Right cardiac atrium (tissue), 5 donors: ENCODE data around the gene PPP2R5C. TPM values are rescaled to one million over a fixed set of nuclear protein-coding genes. Genes with fewer than 3 reads are reported as not detected.

Source experiments
- ATAC-seq, 2 donors: fragments of 200-7000 bp; cut with Tn5 transposase; one replicate each; pipeline versions ENCODE4 v1.8.0 to v1.9.1; 2020; ENCODE audit warnings: moderate library complexity in 2 of 2, mild to moderate bottlenecking in 1 of 2
- DNase-seq, 3 donors: peaks; one replicate each; pipeline ENCODE4 v3.0.0-alpha.2; 2020
- H3K27ac ChIP-seq: one replicate; pipeline ENCODE4 v1.5.1; 2013; ENCODE audit warnings: mild to moderate bottlenecking, low read length, control low read depth, moderate library complexity
- H3K27me3 ChIP-seq: one replicate; pipeline ENCODE4 v1.6.1; 2013; ENCODE audit not compliant: control insufficient read depth, insufficient read depth
- H3K4me1 ChIP-seq: one replicate; pipeline ENCODE4 v1.6.1; 2013; ENCODE audit warnings: low read length; ENCODE audit not compliant: control insufficient read depth, insufficient read depth
- H3K4me3 ChIP-seq: one replicate; pipeline ENCODE4 v1.5.1; 2013; ENCODE audit warnings: low read length, control low read depth
- H3K9me3 ChIP-seq: one replicate; pipeline ENCODE4 v1.6.1; 2013; ENCODE audit warnings: low read length; ENCODE audit not compliant: control insufficient read depth
- WGBS: extraction: QIAGEN DNeasy Blood & Tissue Kit; methylation state at CpG from one replicate; pipeline ENCODE4 v1.1.7; 2013; 5-methylcytosine and 5-hydroxymethylcytosine counted together
- intact Hi-C, 4 donors: fragments of 100-400 bp; cut with DNase I; formaldehyde crosslinking; loops; one replicate each; pipeline versions ENCODE4 v1.11.0 to v1.14.0; 2022 to 2023
- polyA plus RNA-seq: library from polyadenylated mRNA; stranded (reverse); fragments of 200-250 nt; gene quantifications from one replicate; pipeline ENCODE4 v1.2.3, GENCODE V29; 2013
- total RNA-seq, 4 donors: library from RNA; stranded (reverse); fragmentation: NEBNext Ultra II Directional; extraction: Animal tissue kit (Norgen Biotek cat#: 25700); gene quantifications; one replicate each; pipeline ENCODE4 v1.2.1, GENCODE V29; 2021
- donor health status: healthy with polysubstance abuse.
- donor health status: DM: no; HTN: yes; CAD: no.
- donor health status: DM: no; HTN: no; CAD: no.
- donor health status: DM: no; HTN: yes; CAD: no; lungs with severe emphysema.
- donor health status: DM: yes; HTN: yes; CAD: no.

The PPP2R5C gene
- total and polyA plus RNA-seq, 5 donors: 100.0 to 158 (median 144) TPM

DNA sequence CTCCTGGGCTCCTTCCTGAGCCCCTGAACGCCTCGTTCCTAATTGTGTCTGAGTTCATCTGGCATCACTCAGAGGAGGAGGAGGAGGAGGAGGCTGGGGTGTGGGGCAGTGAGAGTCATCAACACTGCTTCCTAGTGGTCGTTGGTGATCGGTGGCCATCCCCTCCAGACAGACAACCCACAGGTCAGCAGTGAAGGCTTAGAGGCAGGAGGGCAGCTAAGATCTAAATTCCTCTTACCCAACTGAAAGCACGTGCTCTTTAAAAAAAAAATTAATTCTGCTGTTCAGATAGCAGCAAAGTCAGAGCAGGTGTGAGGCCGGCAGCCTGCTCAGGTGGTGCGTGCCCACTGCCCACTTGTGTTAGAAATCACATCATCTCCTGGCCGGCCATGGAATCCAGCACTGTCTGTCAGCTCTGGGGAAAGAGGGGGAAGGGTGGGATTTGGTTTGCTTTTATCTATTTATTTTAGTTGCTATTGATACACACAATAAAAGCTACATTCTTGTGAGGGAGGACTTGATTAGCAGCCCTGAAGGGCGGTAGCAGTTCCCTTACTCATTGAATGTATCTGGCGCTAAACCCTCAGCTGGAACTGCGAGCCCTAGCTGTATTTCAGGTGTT is 46.6 kb downstream of the PPP2R5C start:
- no peak for ATAC-seq
- Histone ChIP-seq H3K9me3 (no peaks in the 10 kb centered on the region), H3K4me3 (no peak overlapping the region), H3K27me3 (no peaks in the 10 kb centered on the region), H3K4me1 (peaks cover 8% of the 10 kb centered on the region), H3K27ac (no peak overlapping the region)
- intact Hi-C loops: no loop called here
- 46% methylated on average over 11 of the region's 11 CpGs for WGBS
- no peak for DNase-seq

DNA sequence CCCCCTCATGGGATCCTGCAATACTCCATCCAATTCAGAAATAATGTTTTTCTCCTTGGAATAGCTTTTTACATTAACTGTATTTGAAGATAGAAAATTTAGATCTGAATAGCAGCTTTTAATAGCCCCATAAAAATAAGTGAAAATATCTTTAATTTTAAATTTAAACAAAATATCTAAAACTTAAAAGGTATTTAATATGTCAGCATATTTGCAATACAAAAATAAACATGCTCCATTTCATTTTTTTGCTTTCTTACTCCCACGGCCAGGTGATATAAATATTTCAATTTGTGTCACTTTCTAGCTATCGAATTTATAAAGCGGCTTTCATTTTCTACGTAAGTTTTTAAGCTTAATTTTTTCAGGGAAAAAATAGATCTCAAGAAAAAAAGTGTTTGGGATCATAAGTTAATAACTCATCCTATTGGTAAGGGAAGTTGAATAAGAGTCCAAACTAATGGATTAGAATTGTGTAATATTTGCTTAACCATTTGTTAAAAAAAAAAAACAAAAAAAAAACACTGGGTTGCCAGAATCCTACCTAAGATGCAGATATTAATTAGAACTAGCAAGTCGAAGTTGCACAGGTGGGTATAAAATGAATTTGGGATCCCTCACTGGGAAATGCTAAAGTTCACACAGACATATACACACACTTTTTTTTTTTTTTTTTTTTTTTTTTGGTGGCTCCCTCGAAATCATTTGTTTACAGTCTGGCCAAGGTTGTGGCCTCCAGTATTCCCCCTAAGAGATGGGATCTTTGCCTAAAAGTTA is 47.6 kb downstream of the PPP2R5C start:
- ATAC-seq (no peak), DNase-seq (no peak)
- Histone ChIP-seq H3K27ac (peak overlapping the region; percentile 100), H3K9me3 (no peaks in the 10 kb centered on the region), H3K4me1 (peaks cover 11% of the 10 kb centered on the region), H3K27me3 (no peaks in the 10 kb centered on the region), H3K4me3 (peak overlapping the region; percentile 99)
- intact Hi-C loops: no loop called here
- WGBS: 50% methylated on average over 6 of the region's 6 CpGs

DNA sequence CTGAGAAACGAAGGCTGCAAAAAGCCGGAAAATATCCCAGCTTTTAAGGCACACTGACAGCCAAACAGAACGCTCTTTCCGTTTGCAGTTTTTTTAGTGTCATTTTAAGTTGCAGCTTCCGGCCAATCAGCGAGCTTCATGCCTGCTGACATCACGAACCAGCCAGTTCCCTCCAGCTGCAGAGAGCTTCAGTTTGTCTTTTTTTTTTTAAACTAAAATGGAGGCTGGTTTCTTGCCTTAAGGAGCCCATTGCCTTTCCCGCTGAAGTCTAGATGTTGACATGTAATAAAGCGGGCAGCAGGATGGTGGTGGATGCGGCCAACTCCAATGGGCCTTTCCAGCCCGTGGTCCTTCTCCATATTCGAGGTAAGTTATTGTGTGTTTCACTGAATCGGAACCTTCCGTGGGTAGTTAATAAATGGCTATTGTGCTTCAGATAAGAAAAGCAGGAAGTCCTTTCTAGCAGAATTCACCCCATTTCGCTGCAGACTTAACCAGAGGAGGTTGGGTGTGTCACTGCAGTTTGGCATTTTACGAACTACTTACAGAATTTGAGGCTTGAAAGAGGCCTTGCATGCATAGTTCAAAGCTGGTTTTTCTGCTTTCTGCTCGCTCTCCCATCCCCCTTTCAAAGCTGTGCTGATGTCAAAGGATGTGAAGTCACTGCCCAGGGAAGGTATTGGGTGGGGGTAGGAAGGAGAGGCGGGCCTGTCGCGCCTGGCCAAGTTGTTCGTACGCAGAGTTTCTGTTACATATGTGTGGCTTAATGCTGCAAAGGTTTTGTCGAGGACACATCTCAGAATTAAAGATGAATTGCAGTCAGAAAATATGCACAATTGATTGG is 48.4 kb downstream of the PPP2R5C start:
- DNase-seq (peak; percentile 84 to 92 (median 90)), ATAC-seq (peak; percentile 95 to 97)
- H3K4me3 ChIP-seq: peak overlapping the region; percentile 99
- H3K9me3 ChIP-seq: no peaks in the 10 kb centered on the region
- peaks cover 14% of the 10 kb centered on the region for H3K4me1 ChIP-seq
- WGBS: under 1% methylated on average over 23 of the region's 23 CpGs
- intact Hi-C loops: no loop called here
- H3K27me3 ChIP-seq: no peaks in the 10 kb centered on the region
- H3K27ac ChIP-seq: peak overlapping the region; percentile 100

DNA sequence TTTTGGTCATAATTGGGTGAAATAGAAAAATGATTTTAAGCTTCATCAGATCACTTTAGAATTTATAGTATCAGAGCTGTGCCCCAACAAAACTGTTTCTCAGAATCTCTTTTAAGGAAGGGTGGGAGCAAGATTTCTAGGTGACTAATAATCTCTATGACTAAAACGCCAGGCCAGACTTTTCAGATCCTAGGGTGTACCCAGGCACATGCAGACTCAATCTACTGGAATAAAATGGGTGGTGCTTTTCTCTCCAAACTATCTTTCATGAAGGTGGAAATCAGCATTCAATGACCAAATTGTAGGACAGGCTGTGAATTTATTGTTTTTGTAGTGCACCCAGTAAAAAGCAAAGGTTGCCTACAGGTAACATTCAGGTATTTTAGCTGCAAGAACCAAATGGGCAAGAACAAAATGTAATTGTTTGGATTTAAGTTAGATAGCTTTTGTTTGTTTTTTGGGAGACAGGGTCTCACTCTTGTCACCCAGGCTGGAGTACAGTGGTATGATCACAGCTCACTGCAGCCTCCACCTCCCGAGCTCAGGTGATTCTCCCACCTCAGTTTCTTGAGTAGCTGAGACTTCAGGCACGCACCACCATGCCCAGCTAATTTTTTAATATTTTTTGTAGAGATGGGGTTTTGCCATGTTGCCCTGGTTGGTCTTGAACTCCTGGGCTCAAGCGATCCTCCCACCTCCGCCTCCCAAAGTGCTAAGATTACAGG is 49.5 kb downstream of the PPP2R5C start:
- intact Hi-C loops: no loop called here
- Histone ChIP-seq H3K4me3 (peak overlapping the region; percentile 99), H3K27me3 (no peaks in the 10 kb centered on the region), H3K4me1 (peaks cover 14% of the 10 kb centered on the region), H3K27ac (peak overlapping the region; percentile 38), H3K9me3 (no peaks in the 10 kb centered on the region)
- DNase-seq (no peak), ATAC-seq (peak in 1 of 2 donors; percentile 52)
- WGBS: 63% methylated on average over 5 of the region's 5 CpGs

DNA sequence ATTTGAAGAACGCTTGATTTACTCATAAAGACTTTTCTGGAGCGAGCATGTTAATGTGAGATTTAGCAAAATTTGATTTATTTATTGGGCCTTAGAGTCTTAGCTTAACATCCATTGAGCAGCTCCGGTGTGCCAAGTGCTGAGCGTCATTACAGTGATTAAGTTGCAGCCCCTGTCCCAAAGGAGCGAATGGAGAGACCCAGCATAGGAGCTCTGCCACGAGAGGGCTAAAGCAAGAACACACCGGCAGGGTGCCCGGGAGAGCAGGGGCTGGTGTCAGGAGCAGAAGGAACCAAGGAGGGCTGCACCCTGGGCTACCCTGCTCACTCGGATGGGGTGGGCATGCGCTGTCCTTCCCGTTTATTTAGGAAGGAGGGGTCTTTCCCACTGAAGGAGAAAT is 50.6 kb downstream of the PPP2R5C start:
- H3K4me3 ChIP-seq: no peak overlapping the region
- H3K27ac ChIP-seq: peak overlapping the region; percentile 20
- H3K4me1 ChIP-seq: peaks cover 14% of the 10 kb centered on the region
- H3K27me3 ChIP-seq: no peaks in the 10 kb centered on the region
- WGBS: 76% methylated on average over 11 of the region's 11 CpGs
- intact Hi-C loops: no loop called here
- ATAC-seq (no peak), DNase-seq (no peak)
- H3K9me3 ChIP-seq: no peaks in the 10 kb centered on the region

DNA sequence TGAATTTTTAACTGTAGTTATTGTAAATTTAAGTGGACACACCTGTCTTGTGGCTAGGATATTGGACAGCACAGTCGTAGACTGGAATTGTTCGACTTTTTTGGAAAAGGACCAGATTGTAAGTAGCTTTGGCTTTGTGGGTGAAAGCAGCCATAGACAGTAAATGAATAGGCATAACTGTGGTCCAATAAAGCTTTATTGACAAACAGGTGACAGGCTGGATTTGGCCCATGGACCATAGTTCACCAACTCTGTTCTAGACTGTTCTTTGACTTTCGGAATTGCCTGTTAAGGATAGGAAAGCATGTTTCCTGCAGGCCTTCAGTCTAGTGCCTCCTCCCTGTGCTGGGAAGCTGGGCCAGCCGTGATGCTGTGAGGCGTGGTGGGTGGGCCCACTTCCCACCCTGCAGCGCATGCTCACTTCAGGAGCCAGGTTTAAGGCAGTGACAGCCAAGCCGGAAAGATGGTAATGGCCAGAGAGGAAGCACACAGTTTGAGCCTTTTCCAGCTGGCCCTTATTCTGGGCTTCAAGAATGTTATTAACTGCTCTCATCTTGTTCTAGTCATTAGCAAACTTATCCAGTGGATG is 51.8 kb downstream of the PPP2R5C start:
- 53% methylated on average over 7 of the region's 7 CpGs for WGBS
- Histone ChIP-seq H3K27ac (peak overlapping the region; percentile 68), H3K9me3 (no peaks in the 10 kb centered on the region), H3K4me1 (peaks cover 14% of the 10 kb centered on the region), H3K4me3 (no peak overlapping the region), H3K27me3 (no peaks in the 10 kb centered on the region)
- intact Hi-C loops: no loop called here
- ATAC-seq: peak; percentile 66 to 89
- peak; percentile 75 to 85 (median 83) for DNase-seq

DNA sequence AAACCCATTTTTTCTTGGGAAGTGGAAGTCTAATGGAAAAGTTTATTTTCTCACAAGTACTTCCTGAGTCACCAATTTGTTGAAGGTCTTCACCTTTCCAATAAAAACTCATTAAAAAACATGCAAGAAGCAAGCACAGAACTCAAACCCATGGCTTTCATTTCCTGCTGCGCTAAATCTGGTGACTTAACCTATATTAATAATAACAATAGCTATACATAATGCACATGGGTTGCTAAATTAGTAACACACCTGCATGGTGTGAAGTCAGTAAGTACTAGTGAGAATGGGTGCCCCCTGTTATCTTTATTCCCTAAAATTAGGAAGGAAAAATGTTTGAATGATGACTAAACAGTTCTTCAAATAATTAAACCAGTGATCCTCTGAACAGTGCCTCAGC is 52.3 kb downstream of the PPP2R5C start:
- H3K4me1 ChIP-seq: peaks cover 14% of the 10 kb centered on the region
- no peak for ATAC-seq
- DNase-seq: no peak
- H3K4me3 ChIP-seq: no peak overlapping the region
- H3K27ac ChIP-seq: no peak overlapping the region
- intact Hi-C loops: no loop called here
- WGBS: 81% methylated on average over 1 of the region's 1 CpG
- no peaks in the 10 kb centered on the region for H3K27me3 ChIP-seq
- H3K9me3 ChIP-seq: no peaks in the 10 kb centered on the region

DNA sequence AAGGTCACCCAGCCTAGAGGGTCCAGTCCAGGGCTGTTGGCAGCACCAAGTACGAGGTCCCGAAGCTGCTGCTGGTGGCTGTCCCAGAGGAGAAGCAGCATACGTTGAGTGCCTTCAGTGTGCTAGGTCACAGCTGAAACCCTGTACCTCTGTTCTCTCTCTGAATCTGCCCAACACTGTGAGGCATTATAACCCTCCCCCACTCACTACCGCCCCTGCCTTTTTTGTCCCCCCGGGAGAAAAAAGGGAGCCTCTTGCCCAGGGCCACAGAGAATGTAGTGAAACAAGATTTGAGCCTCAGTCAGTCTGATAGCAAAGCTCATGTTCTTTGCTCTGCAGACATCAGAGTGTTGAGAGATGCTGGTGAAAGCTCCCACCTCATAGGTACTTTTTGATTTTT is 53.4 kb downstream of the PPP2R5C start:
- H3K4me1 ChIP-seq: peaks cover 14% of the 10 kb centered on the region
- intact Hi-C loops: no loop called here
- H3K4me3 ChIP-seq: no peak overlapping the region
- no peaks in the 10 kb centered on the region for H3K9me3 ChIP-seq
- H3K27ac ChIP-seq: peak overlapping the region; percentile 20
- WGBS: 53% methylated on average over 5 of the region's 5 CpGs
- no peaks in the 10 kb centered on the region for H3K27me3 ChIP-seq
- DNase-seq: no peak
- no peak for ATAC-seq

DNA sequence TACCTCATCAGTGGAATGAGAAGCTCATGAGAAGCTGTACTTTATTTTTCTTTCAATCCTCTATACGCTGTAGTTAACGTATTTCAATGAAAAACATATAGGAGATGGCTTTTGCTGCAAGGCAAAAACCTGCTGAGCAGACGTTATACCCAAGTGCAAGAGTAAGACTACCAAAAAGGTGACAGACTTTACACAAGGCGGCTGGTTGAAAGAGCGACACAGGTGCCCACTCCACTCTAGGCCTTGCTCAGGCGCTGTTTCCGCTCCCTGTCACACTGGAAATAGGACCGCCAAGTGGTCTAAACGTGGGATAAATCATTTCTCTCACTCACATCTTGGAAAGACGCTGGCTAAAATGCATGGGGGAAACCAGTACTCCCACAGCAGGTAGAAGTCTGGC is 54.5 kb downstream of the PPP2R5C start:
- Histone ChIP-seq H3K4me1 (peaks cover 14% of the 10 kb centered on the region), H3K4me3 (no peak overlapping the region), H3K27me3 (no peaks in the 10 kb centered on the region), H3K27ac (no peak overlapping the region), H3K9me3 (no peaks in the 10 kb centered on the region)
- 86% methylated on average over 10 of the region's 10 CpGs for WGBS
- intact Hi-C loops: no loop called here
- DNase-seq (no peak), ATAC-seq (no peak)

DNA sequence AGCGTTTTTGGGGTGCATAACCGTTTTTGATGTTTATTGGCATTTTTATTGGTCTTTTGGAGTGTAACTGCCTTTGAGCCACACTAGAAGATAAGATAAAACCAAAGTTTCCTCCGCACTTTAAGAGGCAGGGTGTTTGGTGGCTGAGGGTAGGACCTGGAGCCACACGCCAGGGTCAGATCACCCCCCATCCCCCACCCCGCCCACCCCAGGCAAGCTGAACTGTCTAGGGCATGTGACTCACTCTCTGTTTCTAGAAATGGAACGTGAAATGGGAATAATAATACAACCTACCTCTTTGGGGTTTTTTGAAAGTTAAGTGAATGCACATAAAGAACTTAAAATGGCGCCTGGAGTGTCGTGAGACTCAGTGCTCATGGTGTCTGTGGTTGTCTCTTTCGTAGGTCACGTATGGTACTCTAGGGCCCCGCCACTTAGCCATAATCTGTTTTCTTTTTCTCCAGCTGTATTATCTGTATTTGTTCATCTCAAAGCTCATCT is 56.0 kb downstream of the PPP2R5C start:
- Histone ChIP-seq H3K9me3 (no peaks in the 10 kb centered on the region), H3K4me1 (peaks cover 10% of the 10 kb centered on the region), H3K27me3 (no peaks in the 10 kb centered on the region), H3K4me3 (no peak overlapping the region), H3K27ac (no peak overlapping the region)
- DNase-seq (no peak), ATAC-seq (no peak)
- intact Hi-C loops: no loop called here
- WGBS: 77% methylated on average over 11 of the region's 11 CpGs
